HFFc6 (cell line): ENCODE data around the gene FGGY. TPM values are rescaled to one million over a fixed set of nuclear protein-coding genes. Genes with fewer than 3 reads are reported as not detected.

Experiments used
- DNase-seq: peaks from one replicate; pipeline ENCODE4 v3.0.0-alpha.2; 2018
- H3K27ac Mint-ChIP-seq: 2 replicates; pipeline ENCODE4 v1.8.0; 2020; ENCODE audit warnings: mild to moderate bottlenecking, mixed read lengths
- H3K27me3 Mint-ChIP-seq: 2 replicates; pipeline ENCODE4 v1.8.0; 2021; ENCODE audit warnings: mild to moderate bottlenecking, moderate library complexity, mixed read lengths; ENCODE audit not compliant: insufficient read depth
- H3K36me3 Mint-ChIP-seq: 2 replicates; pipeline ENCODE4 v1.8.0; 2021; ENCODE audit warnings: low read depth, mixed read lengths
- H3K4me1 Mint-ChIP-seq: 2 replicates; pipeline ENCODE4 v1.8.0; 2020; ENCODE audit warnings: low read depth, mixed read lengths
- H3K4me3 Mint-ChIP-seq: 2 replicates; pipeline ENCODE4 v1.8.0; 2020; ENCODE audit warnings: mild to moderate bottlenecking, moderate library complexity, mixed read lengths
- H3K9me3 Mint-ChIP-seq: 2 replicates; pipeline ENCODE4 v1.8.0; 2020; ENCODE audit warnings: mild to moderate bottlenecking, mixed read lengths
- CTCF ChIP-seq: fragments of 200-600 bp; sonication (generic); IDR thresholded peaks from 2 replicates; pipeline ENCODE4 v1.5.0; 2021; ENCODE audit warnings: antibody characterized with exemption, mild to moderate bottlenecking
- total RNA-seq, 6 experiments: library from RNA; stranded (reverse); fragmentation: NEBNext Ultra II Directional; extraction: Animal tissue kit (Norgen Biotek cat#: 25700); gene quantifications; 2 replicates in 1 of 6; 3 replicates in 5 of 6; pipeline ENCODE4 v1.2.3, GENCODE V29; 2021

Gene FGGY
- total RNA-seq, 6 experiments from 2014 or later, result 16.4 to 20.1 (median 18.7) TPM

GRCh38 chr1:59315529-59316463 is 18.9 kb downstream of the FGGY start:
- H3K27me3 Mint-ChIP-seq, result no peaks in the 10 kb centered on the region; the same call in 1 of the 2 replicates
- H3K36me3 Mint-ChIP-seq, result peaks cover 22% of the 10 kb centered on the region
- no peak overlapping the region; the same call in 1 of the 2 replicates for H3K4me3 Mint-ChIP-seq
- H3K4me1 Mint-ChIP-seq, result peaks cover 41% of the 10 kb centered on the region
- no peaks in the 10 kb centered on the region for H3K9me3 Mint-ChIP-seq
- no peak for TF ChIP-seq CTCF
- no peak for DNase-seq
- peak overlapping the region; percentile 59; the same call in 1 of the 2 replicates for H3K27ac Mint-ChIP-seq

GRCh38 chr1:59316497-59317128 is 19.7 kb downstream of the FGGY start:
- no peak for TF ChIP-seq CTCF
- no peak for DNase-seq
- Mint-ChIP-seq H3K36me3 (peaks cover 20% of the 10 kb centered on the region), H3K27ac (peak overlapping the region; percentile 59), H3K27me3 (peaks cover 1% of the 10 kb centered on the region; the same call in 1 of the 2 replicates), H3K9me3 (no peaks in the 10 kb centered on the region), H3K4me1 (peaks cover 41% of the 10 kb centered on the region), H3K4me3 (peak overlapping the region; percentile 74)

GRCh38 chr1:59317343-59317742 is 20.4 kb downstream of the FGGY start:
- TF ChIP-seq CTCF, result no peak
- Mint-ChIP-seq H3K27ac (no peak overlapping the region; the same call in 1 of the 2 replicates), H3K27me3 (peaks cover 3% of the 10 kb centered on the region; the same call in 1 of the 2 replicates), H3K9me3 (no peaks in the 10 kb centered on the region), H3K4me1 (peaks cover 41% of the 10 kb centered on the region), H3K36me3 (peaks cover 18% of the 10 kb centered on the region), H3K4me3 (peak overlapping the region; percentile 74; the same call in 1 of the 2 replicates)
- no peak for DNase-seq

- H3K4me3 Mint-ChIP-seq, result no peak overlapping the region
- no peak for TF ChIP-seq CTCF
- H3K36me3 Mint-ChIP-seq, result peaks cover 13% of the 10 kb centered on the region
Measured at GRCh38 chr1:59317780-59318179, 20.9 kb downstream of the FGGY start.

GRCh38 chr1:59318271-59318860 is 21.5 kb downstream of the FGGY start:
- DNase-seq, result no peak
- TF ChIP-seq CTCF, result no peak
- Mint-ChIP-seq H3K9me3 (no peaks in the 10 kb centered on the region), H3K4me3 (no peak overlapping the region), H3K27me3 (peaks cover 3% of the 10 kb centered on the region; the same call in 1 of the 2 replicates), H3K27ac (no peak overlapping the region), H3K36me3 (peaks cover 7% of the 10 kb centered on the region), H3K4me1 (peaks cover 43% of the 10 kb centered on the region)

More at GRCh38 chr1:59317780-59318179, 20.9 kb downstream of the FGGY start:
- Mint-ChIP-seq H3K4me1 (peaks cover 41% of the 10 kb centered on the region), H3K9me3 (no peaks in the 10 kb centered on the region), H3K27ac (no peak overlapping the region), H3K27me3 (peaks cover 3% of the 10 kb centered on the region; the same call in 1 of the 2 replicates)
- no peak for DNase-seq
